ENCODE data around the gene CLCN4. TPM values are rescaled to one million over a fixed set of nuclear protein-coding genes. Genes with fewer than 3 reads are reported as not detected.

CLCN4 gene
- total and polyA plus RNA-seq, 9 donors = 0.36 to 4.2 (median 3.0) TPM

GRCh38 chrX:10230222-10230621 is 73.4 kb downstream of the CLCN4 start:
- Histone ChIP-seq H3K9me3 (no peaks in the 10 kb centered on the region), H3K4me3 (no peak overlapping the region), H3K36me3 (no peaks in the 10 kb centered on the region), H3K27me3 (no peaks in the 10 kb centered on the region), H3K27ac (no peak overlapping the region), H3K4me1 (ENCODE audit: insufficient read depth) (no peaks in the 10 kb centered on the region)
- no peak for DNase-seq
- 65 to 69% (median 67%) methylated on average over 4 of the region's 4 CpGs for WGBS, 3 donors
- intact Hi-C loops (cut with DNase I) = no loop called here
- TF ChIP-seq POLR2A (IDR thresholded peaks at IDR 0.05) (no peak), EP300 (IDR thresholded peaks at IDR 0.05) (no peak), CTCF (IDR thresholded peaks at IDR 0.05) (no peak)

GRCh38 chrX:10231461-10231860 is 74.7 kb downstream of the CLCN4 start:
- Histone ChIP-seq H3K36me3 (no peaks in the 10 kb centered on the region), H3K27me3 (no peaks in the 10 kb centered on the region), H3K4me1 (ENCODE audit: insufficient read depth) (no peaks in the 10 kb centered on the region), H3K9me3 (no peaks in the 10 kb centered on the region), H3K4me3 (no peak overlapping the region), H3K27ac (no peak overlapping the region)
- intact Hi-C loops (cut with DNase I) = no loop called here
- DNase-seq = no peak
- WGBS, 3 donors = 44 to 49% (median 46%) methylated on average over 4 of the region's 4 CpGs
- no peak for TF ChIP-seq CTCF (IDR thresholded peaks at IDR 0.05)
- no peak for TF ChIP-seq EP300 (IDR thresholded peaks at IDR 0.05)
- no peak for TF ChIP-seq POLR2A (IDR thresholded peaks at IDR 0.05)

- intact Hi-C loops (cut with DNase I) = no loop called here
These were observed 76.4 kb downstream of the CLCN4 start for GRCh38 chrX:10233173-10233572.

GRCh38 chrX:10233696-10234095 is 76.9 kb downstream of the CLCN4 start:
- Histone ChIP-seq H3K4me1 (ENCODE audit: insufficient read depth) (no peaks in the 10 kb centered on the region), H3K4me3 (no peak overlapping the region), H3K9me3 (no peaks in the 10 kb centered on the region), H3K27ac (no peak overlapping the region), H3K27me3 (no peaks in the 10 kb centered on the region), H3K36me3 (no peaks in the 10 kb centered on the region)
- intact Hi-C loops (cut with DNase I) = no loop called here
- 69 to 72% (median 72%) methylated on average over 6 of the region's 6 CpGs for WGBS, 3 donors
- TF ChIP-seq EP300 (IDR thresholded peaks at IDR 0.05) (no peak), CTCF (IDR thresholded peaks at IDR 0.05) (no peak), POLR2A (IDR thresholded peaks at IDR 0.05) (no peak)
- DNase-seq = no peak

More at GRCh38 chrX:10233173-10233572, 76.4 kb downstream of the CLCN4 start:
- Histone ChIP-seq H3K27ac (no peak overlapping the region), H3K4me1 (ENCODE audit: insufficient read depth) (no peaks in the 10 kb centered on the region), H3K9me3 (no peaks in the 10 kb centered on the region), H3K4me3 (no peak overlapping the region), H3K36me3 (no peaks in the 10 kb centered on the region), H3K27me3 (no peaks in the 10 kb centered on the region)
- TF ChIP-seq EP300 (IDR thresholded peaks at IDR 0.05) (no peak), CTCF (IDR thresholded peaks at IDR 0.05) (no peak), POLR2A (IDR thresholded peaks at IDR 0.05) (no peak)
- DNase-seq = no peak
- 30 to 38% (median 35%) methylated on average over 3 of the region's 3 CpGs for WGBS, 3 donors

Data from ovary (tissue), 9 donors.